Sigmoid colon (tissue), 4 donors: Measurements from ENCODE around the gene MTFMT.

Source experiments
- CTCF ChIP-seq, 4 experiments: fragments of 450-650 bp in 3 of 4; fragments of 200-600 bp in 1 of 4; IDR thresholded peaks; one replicate each; pipeline ENCODE4 v1.5.1; 2016 to 2019; ENCODE audit warnings: antibody characterized with exemption in 4 of 4, mild to moderate bottlenecking in 3 of 4, moderate library complexity in 2 of 4
- EP300 ChIP-seq, 4 donors: sonication (generic); formaldehyde crosslinking; IDR thresholded peaks; one replicate each; pipeline ENCODE4 v1.6.1; 2017; ENCODE audit warnings: antibody characterized with exemption in 4 of 4
- POLR2A ChIP-seq, 2 donors: fragments of 450-650 bp; IDR thresholded peaks; one replicate each; pipeline ENCODE4 v1.6.1; 2016; ENCODE audit warnings: antibody characterized with exemption in 2 of 2, mild to moderate bottlenecking in 2 of 2, moderate library complexity in 2 of 2
- POLR2AphosphoS5 ChIP-seq, 4 donors: sonication (generic); formaldehyde crosslinking; IDR thresholded peaks; one replicate each; pipeline ENCODE4 v1.6.1; 2017; ENCODE audit warnings: antibody characterized with exemption in 4 of 4

GRCh38 chr15:64981812-64982431, 47.5 kb downstream of the MTFMT start:
- TF ChIP-seq POLR2A (IDR thresholded peaks at IDR 0.05) (no peak), CTCF (IDR thresholded peaks at IDR 0.05) (no peak), EP300 (IDR thresholded peaks at IDR 0.05) (no peak), POLR2AphosphoS5 (IDR thresholded peaks at IDR 0.05) (no peak)
